CD4-positive, alpha-beta T cell treated with Interleukin-6 for 4 hours (primary cell): Measurements from ENCODE around the gene PATL2.
"Not testable (repeated sequence)": the region's sequence is repeated elsewhere in the genome, so short reads cannot be mapped to it uniquely, and the experiment has no call there.

Source experiments
- DNase-seq: peaks from one replicate; pipeline ENCODE4 v3.0.0-alpha.2; 2020; ENCODE audit warnings: mixed read lengths

PATL2 gene

GRCh38 chr15:44689318-44689717 lies 21.8 kb downstream of the PATL2 start:
- DNase-seq = not testable (repeated sequence)

GRCh38 chr15:44682809-44683682 lies 28.1 kb downstream of the PATL2 start:
- DNase-seq = peak; percentile 91

- no peak for DNase-seq
Measured at GRCh38 chr15:44682211-44682610, 28.9 kb downstream of the PATL2 start.

DNA sequence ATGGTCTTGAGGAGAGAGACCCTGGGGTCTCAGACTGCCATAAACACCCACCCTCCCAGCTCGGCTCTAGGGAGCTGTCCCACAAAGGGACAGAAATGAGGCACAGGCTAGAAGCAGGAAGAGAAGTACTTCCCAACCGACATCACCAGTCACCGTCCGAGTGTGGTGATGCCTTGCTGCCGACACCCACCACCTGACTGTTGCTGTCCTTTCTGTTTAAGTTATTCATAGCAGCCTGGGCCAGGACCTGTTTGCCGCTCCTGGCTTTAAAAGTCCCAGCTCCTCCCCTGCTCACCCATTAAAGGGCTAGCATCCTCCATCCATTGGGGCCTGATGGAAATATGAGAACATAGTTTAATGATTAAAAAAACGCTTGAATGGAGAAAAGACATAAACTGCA lies 34.4 kb downstream of the PATL2 start:
- peak; percentile 44 for DNase-seq

GRCh38 chr15:44675911-44676310 lies 35.2 kb downstream of the PATL2 start:
- DNase-seq = no peak

GRCh38 chr15:44673639-44674038 lies 37.5 kb downstream of the PATL2 start:
- DNase-seq = no peak

- DNase-seq = no peak
Measured at GRCh38 chr15:44670087-44670950, 40.8 kb downstream of the PATL2 start.

GRCh38 chr15:44668921-44669320 lies 42.2 kb downstream of the PATL2 start:
- peak; percentile 53 for DNase-seq

GRCh38 chr15:44667039-44667360 lies 44.1 kb downstream of the PATL2 start:
- no peak for DNase-seq

DNA sequence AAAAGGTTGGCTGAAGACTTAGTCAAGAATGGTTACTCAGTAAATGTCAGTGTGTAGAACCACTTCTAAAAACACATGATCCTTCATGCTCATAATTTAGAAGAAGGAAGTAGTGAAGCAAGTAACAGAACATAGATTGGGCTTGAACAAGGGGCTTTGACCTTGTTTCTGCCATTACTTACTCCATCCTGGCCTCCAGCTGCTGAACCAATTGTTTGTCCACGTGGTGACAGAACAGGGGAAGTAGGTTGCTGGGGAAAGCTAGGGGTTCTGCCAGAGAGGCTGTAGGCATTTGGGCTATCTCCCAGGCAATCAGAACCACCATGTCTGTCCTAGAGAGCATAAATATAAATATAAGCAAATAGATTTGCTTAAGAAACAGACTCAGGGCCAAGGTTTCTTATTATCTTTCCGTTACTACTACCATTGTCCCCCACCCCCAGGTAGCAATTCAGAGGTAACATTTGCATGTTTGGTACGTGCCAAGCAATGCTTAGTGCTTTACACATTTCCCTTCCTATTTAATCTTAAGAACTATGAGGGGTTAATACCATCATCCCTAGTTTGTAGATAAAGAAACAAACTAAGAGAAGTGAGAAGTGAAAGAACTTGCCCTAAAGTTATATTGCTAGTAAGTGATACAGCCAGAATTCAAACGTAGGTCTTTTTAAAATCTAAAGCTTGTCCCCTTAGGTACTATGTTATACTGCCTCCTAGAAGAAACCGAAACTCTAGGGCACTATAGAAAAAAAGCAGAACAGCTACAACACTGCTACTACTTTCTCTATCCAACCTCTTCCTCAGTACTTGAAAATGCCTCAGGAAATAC lies 44.7 kb downstream of the PATL2 start:
- DNase-seq = no peak

GRCh38 chr15:44663410-44664308 lies 47.5 kb downstream of the PATL2 start, which contains the start of gene SPG11:
TSS of gene SPG11 (minus strand) at chr15:44663662. CDS start at chr15:44663647, 15 bp downstream.
- DNase-seq = peak; percentile 96

DNA sequence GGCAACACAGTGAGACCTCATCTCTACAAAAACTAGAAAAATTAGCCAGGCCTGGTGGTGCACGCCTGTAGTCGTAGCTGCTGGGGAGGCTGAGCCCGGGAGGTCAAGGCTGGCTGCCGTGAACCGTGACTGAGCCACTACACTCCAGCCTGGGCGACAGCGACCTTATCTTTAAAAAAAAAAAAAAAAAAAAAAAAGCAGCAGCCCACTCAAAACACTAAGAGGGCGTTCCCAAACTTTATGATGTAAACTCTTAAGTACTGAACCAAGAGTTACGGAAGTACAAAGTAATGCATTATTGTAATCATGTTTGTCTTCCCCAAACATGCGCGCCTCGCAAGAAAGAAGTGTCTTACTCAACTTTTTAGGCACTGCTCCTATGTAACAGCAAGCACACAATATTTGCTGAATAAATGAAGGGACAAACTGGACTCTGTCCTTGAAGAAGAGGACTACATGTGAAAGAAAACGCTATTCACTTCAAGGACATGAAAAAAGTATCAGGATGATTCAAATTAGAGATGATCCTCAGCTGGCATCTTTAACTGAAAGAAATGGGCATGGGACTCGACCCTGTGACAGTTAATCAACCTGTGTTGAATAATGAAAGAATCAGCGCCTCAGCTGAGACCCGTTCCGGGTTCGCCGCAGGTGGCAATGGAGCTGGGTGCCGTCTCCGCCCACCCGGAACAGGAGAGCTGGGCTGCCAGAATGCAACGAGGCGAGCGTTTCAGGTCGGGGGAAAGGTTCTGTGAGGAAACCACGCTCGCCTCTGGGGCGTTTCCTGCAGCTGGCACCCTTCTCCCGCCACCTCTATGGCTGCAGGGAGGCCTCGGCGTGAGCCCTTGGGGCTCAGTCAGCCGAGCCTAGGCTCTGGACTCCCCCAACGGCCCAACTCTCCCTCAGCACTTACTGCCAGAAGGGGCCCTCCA lies 48.4 kb downstream of the PATL2 start:
- peak; percentile 88 for DNase-seq

- DNase-seq = no peak
Measured at GRCh38 chr15:44661576-44661975, 49.5 kb downstream of the PATL2 start.

DNA sequence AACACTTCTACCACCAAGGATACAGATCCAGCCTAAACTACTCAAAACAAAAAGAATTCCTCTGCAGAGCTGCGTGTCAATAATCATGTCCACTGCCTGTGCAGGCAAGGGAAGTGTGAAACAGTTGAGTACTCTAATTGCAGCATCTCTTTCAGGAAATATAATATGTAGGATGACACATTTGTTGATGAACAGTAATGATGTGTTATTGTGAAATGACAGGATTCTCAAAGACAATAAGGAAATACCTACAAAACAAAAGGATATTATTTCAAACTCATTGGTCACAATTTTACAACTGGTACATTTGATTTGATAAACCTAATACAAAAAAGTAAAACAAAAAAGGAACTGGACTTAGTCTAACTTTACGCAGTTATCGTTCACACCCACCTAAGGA lies 52.1 kb downstream of the PATL2 start:
- DNase-seq = no peak

DNA sequence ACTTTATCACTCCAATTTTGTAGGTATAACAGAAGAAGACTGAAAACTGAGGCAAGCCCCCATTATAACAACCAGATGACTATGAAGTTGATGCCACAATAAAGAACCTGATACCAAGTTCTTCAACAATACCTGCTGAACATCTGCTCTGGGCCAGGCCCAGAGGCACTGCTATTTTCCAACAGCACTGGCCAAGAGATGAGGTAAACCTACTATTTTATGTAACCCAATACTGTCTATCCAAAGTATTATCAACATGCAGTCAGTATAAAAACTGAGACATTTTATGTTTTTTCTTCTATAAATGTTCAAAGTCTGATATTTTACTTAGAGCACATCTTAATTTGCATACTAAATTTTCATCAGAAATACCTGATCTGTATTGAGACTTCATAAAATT lies 53.7 kb downstream of the PATL2 start:
- no peak for DNase-seq

GRCh38 chr15:44656913-44657312 lies 54.2 kb downstream of the PATL2 start:
- no peak for DNase-seq

DNA sequence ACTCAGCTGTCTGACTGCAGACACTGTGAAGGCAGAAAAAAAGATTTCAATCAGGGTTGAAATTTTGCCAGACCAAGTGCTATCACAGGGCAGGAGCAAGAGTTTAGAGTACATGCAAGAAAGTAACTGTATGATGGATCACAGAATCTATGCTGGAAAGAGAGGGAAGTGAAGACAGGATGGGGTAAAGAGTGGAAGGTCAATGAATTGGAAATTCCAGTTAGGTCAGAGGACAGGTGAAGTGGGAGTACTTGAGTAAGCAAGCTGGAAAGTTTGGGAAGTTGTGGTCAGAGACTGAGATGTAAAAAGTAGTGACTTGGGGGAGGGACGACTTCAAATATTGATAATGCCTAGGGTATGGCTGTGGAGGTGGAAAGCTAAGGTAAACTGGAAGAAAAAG lies 54.8 kb downstream of the PATL2 start:
- no peak for DNase-seq

- DNase-seq = no peak
Measured at GRCh38 chr15:44654858-44655257, 56.3 kb downstream of the PATL2 start.

DNA sequence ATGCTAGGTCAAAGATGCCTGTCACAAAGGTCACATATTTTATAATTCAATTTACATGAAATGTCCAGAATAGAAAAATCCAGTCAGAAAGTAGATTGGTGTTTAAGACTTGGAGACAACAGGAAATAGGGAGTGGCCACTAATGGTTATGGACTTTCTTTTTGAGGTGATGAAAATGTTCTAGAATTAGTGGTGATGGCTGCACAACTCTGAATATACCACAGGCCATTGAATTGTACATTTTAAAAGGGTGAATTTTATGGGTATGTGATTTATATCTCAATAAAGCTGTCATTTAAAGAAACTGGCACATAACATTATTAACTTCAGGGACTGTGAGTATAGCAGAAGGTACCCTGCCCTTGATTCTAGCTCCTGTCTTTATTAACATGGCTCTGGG lies 63.5 kb downstream of the PATL2 start:
- no peak for DNase-seq

- no peak for DNase-seq
Measured at GRCh38 chr15:44647036-44647435, 64.1 kb downstream of the PATL2 start.

- DNase-seq = no peak
Measured at GRCh38 chr15:44646460-44646859, 64.7 kb downstream of the PATL2 start.
